Measurements from ENCODE around the gene CHD9.

Gene CHD9

GRCh38 chr16:53031323-53031942, 23.4 kb upstream of the CHD9 start:
- peaks cover 8% of the 10 kb centered on the region; the same call in 1 of the 2 replicates for H3K9me3 ChIP-seq (ENCODE audit: insufficient read depth, low read length)
- no peak overlapping the region for H3K27ac ChIP-seq (ENCODE audit: low read depth, low read length)
- no peaks in the 10 kb centered on the region for H3K79me2 ChIP-seq (ENCODE audit: insufficient read depth, low read length)
- no peaks in the 10 kb centered on the region for H4K20me1 ChIP-seq (ENCODE audit: low read depth, low read length)
- no peaks in the 10 kb centered on the region; the same call in 1 of the 2 replicates for H3K27me3 ChIP-seq (ENCODE audit: low read length)
- no peaks in the 10 kb centered on the region for H3K36me3 ChIP-seq (ENCODE audit: low read length)
- no peak overlapping the region for H3K4me3 ChIP-seq (ENCODE audit: insufficient read depth, low read length, poor library complexity, severe bottlenecking)
- no peak overlapping the region for H3K9ac ChIP-seq (ENCODE audit: low read length)
- H3K9me2 ChIP-seq (replicated peaks; ENCODE audit: insufficient read depth, low read length), result no peaks in the 10 kb centered on the region
- no peaks in the 10 kb centered on the region for H3F3A ChIP-seq (ENCODE audit: insufficient read depth)
- no peak for TF ChIP-seq EZH2phosphoT487 (conservative IDR thresholded peaks at IDR 0.05; ENCODE audit: low read length)
- no peak for TF ChIP-seq CTCF (IDR thresholded peaks at IDR 0.05; ENCODE audit: insufficient read depth, low read length, poor library complexity, severe bottlenecking)
- H2AFZ ChIP-seq (ENCODE audit: low read depth, low read length, severe bottlenecking), result no peak overlapping the region
- H3K4me2 ChIP-seq (ENCODE audit: low read depth, low read length, poor library complexity, severe bottlenecking), result no peak overlapping the region

- Histone ChIP-seq H3F3A (ENCODE audit: insufficient read depth) (no peaks in the 10 kb centered on the region), H3K9me2 (replicated peaks; ENCODE audit: insufficient read depth, low read length) (no peaks in the 10 kb centered on the region), H3K27ac (ENCODE audit: low read depth, low read length) (no peak overlapping the region), H3K4me2 (ENCODE audit: low read depth, low read length, poor library complexity, severe bottlenecking) (no peak overlapping the region), H3K9ac (ENCODE audit: low read length) (no peak overlapping the region), H3K9me3 (ENCODE audit: insufficient read depth, low read length) (peaks cover 8% of the 10 kb centered on the region; the same call in 1 of the 2 replicates), H4K20me1 (ENCODE audit: low read depth, low read length) (no peaks in the 10 kb centered on the region), H3K36me3 (ENCODE audit: low read length) (no peaks in the 10 kb centered on the region), H3K79me2 (ENCODE audit: insufficient read depth, low read length) (no peaks in the 10 kb centered on the region), H2AFZ (ENCODE audit: low read depth, low read length, severe bottlenecking) (no peak overlapping the region), H3K27me3 (ENCODE audit: low read length) (no peaks in the 10 kb centered on the region; the same call in 1 of the 2 replicates), H3K4me3 (ENCODE audit: insufficient read depth, low read length, poor library complexity, severe bottlenecking) (no peak overlapping the region)
- no peak for TF ChIP-seq EZH2phosphoT487 (conservative IDR thresholded peaks at IDR 0.05; ENCODE audit: low read length)
- no peak for TF ChIP-seq CTCF (IDR thresholded peaks at IDR 0.05; ENCODE audit: insufficient read depth, low read length, poor library complexity, severe bottlenecking)
Measured at GRCh38 chr16:53034306-53034705, 20.5 kb upstream of the CHD9 start.

GRCh38 chr16:53035176-53035942, 19.4 kb upstream of the CHD9 start:
- Histone ChIP-seq H3K79me2 (ENCODE audit: insufficient read depth, low read length) (no peaks in the 10 kb centered on the region), H3K27ac (ENCODE audit: low read depth, low read length) (no peak overlapping the region), H3K27me3 (ENCODE audit: low read length) (no peaks in the 10 kb centered on the region; the same call in 1 of the 2 replicates), H3K9me3 (ENCODE audit: insufficient read depth, low read length) (peaks cover 8% of the 10 kb centered on the region; the same call in 1 of the 2 replicates), H4K20me1 (ENCODE audit: low read depth, low read length) (no peaks in the 10 kb centered on the region), H3K9ac (ENCODE audit: low read length) (no peak overlapping the region), H3K9me2 (replicated peaks; ENCODE audit: insufficient read depth, low read length) (no peaks in the 10 kb centered on the region), H3F3A (ENCODE audit: insufficient read depth) (no peaks in the 10 kb centered on the region), H3K4me2 (ENCODE audit: low read depth, low read length, poor library complexity, severe bottlenecking) (no peak overlapping the region), H2AFZ (ENCODE audit: low read depth, low read length, severe bottlenecking) (no peak overlapping the region), H3K36me3 (ENCODE audit: low read length) (no peaks in the 10 kb centered on the region), H3K4me3 (ENCODE audit: insufficient read depth, low read length, poor library complexity, severe bottlenecking) (no peak overlapping the region)
- TF ChIP-seq EZH2phosphoT487 (conservative IDR thresholded peaks at IDR 0.05; ENCODE audit: low read length), result no peak
- no peak for TF ChIP-seq CTCF (IDR thresholded peaks at IDR 0.05; ENCODE audit: insufficient read depth, low read length, poor library complexity, severe bottlenecking)
